HG03571 (cell line): ENCODE measurements around the gene TRIO.
A peak's percentile ranks its signal among the peaks of the same experiment; 100 is the strongest.

Experiments used
- ATAC-seq: cut with Tn5 transposase; IDR thresholded peaks from one replicate; pipeline ENCODE4 v1.9.1; 2021; ENCODE audit not compliant: unreplicated experiment

The TRIO gene

GRCh38 chr5:14145435-14146334, 2.5 kb downstream of the TRIO start:
- no peak for ATAC-seq

- no peak for ATAC-seq
These were observed 3.6 kb downstream of the TRIO start for GRCh38 chr5:14146725-14147124.

- ATAC-seq, result no peak
These were observed 4.1 kb downstream of the TRIO start for GRCh38 chr5:14147210-14147609.

GRCh38 chr5:14148483-14148882, 5.3 kb downstream of the TRIO start:
- ATAC-seq, result no peak

GRCh38 chr5:14148890-14149671, 5.9 kb downstream of the TRIO start:
- ATAC-seq, result no peak

- ATAC-seq, result no peak
These were observed 6.6 kb downstream of the TRIO start for GRCh38 chr5:14149672-14150274.

GRCh38 chr5:14151416-14151815, 8.3 kb downstream of the TRIO start:
- ATAC-seq, result no peak

- no peak for ATAC-seq
These were observed 10.1 kb downstream of the TRIO start for GRCh38 chr5:14153071-14153864.

- peak; percentile 37 for ATAC-seq
These were observed 11.0 kb downstream of the TRIO start for GRCh38 chr5:14153932-14154731.

- peak; percentile 81 for ATAC-seq
These were observed 11.9 kb downstream of the TRIO start for GRCh38 chr5:14155075-14155474.

GRCh38 chr5:14155739-14156138, 12.6 kb downstream of the TRIO start:
- ATAC-seq, result no peak

- no peak for ATAC-seq
These were observed 13.1 kb downstream of the TRIO start for GRCh38 chr5:14156290-14156649.

- ATAC-seq, result peak; percentile 45
These were observed 13.7 kb downstream of the TRIO start for GRCh38 chr5:14156650-14157492.

- ATAC-seq, result no peak
These were observed 14.3 kb downstream of the TRIO start for GRCh38 chr5:14157493-14157782.

- no peak for ATAC-seq
These were observed 15.9 kb downstream of the TRIO start for GRCh38 chr5:14158890-14159666.

GRCh38 chr5:14161825-14162556, 18.8 kb downstream of the TRIO start:
- no peak for ATAC-seq

- ATAC-seq, result no peak
These were observed 21.3 kb downstream of the TRIO start for GRCh38 chr5:14164164-14165163.
